Occipital lobe (tissue), 2 donors: ENCODE data around the gene MET. TPM values are rescaled to one million over a fixed set of nuclear protein-coding genes. Genes with fewer than 3 reads are reported as not detected.
"Not testable (repeated sequence)": the region's sequence is repeated elsewhere in the genome, so short reads cannot be mapped to it uniquely, and the experiment has no call there.

Source experiments
- DNase-seq: peaks from one replicate; lab custom pipeline; 2025; lab: John Stamatoyannopoulos, UW
- total RNA-seq: library from RNA; depleted of rRNA; stranded (reverse); fragments of >200 nt; gene quantifications from one replicate; pipeline ENCODE4 v1.2.3, GENCODE V29; 2014

The MET gene
- total RNA-seq, 1 donor from 2014 or later, result 65.5 TPM

GRCh38 chr7:116726713-116727431 is 54.9 kb downstream of the MET start:
- no peak for DNase-seq

- DNase-seq, result no peak
Observed at GRCh38 chr7:116727432-116728009, 55.5 kb downstream of the MET start.

GRCh38 chr7:116728413-116728812 is 56.4 kb downstream of the MET start:
- no peak for DNase-seq

GRCh38 chr7:116730097-116731022 is 58.4 kb downstream of the MET start:
- DNase-seq, result no peak

- DNase-seq, result no peak
Observed at GRCh38 chr7:116731023-116731395, 59.0 kb downstream of the MET start.

- DNase-seq, result no peak
Observed at GRCh38 chr7:116731445-116732335, 59.7 kb downstream of the MET start.

GRCh38 chr7:116732788-116733694 is 61.0 kb downstream of the MET start:
- DNase-seq, result no peak

GRCh38 chr7:116733924-116734580 is 62.1 kb downstream of the MET start:
- DNase-seq, result no peak

- no peak for DNase-seq
Observed at GRCh38 chr7:116734710-116735109, 62.7 kb downstream of the MET start.

- no peak for DNase-seq
Observed at GRCh38 chr7:116736927-116737715, 65.1 kb downstream of the MET start.

GRCh38 chr7:116738378-116738777 is 66.4 kb downstream of the MET start:
- no peak for DNase-seq

GRCh38 chr7:116739307-116739706 is 67.3 kb downstream of the MET start:
- DNase-seq, result no peak

GRCh38 chr7:116740231-116740630 is 68.2 kb downstream of the MET start:
- DNase-seq, result no peak

- DNase-seq, result no peak
Observed at GRCh38 chr7:116740755-116741462, 68.9 kb downstream of the MET start.

- DNase-seq, result no peak
Observed at GRCh38 chr7:116741625-116742316, 69.8 kb downstream of the MET start.

GRCh38 chr7:116742641-116743040 is 70.6 kb downstream of the MET start:
- no peak for DNase-seq

- DNase-seq, result not testable (repeated sequence)
Observed at GRCh38 chr7:116743835-116744234, 71.8 kb downstream of the MET start.

GRCh38 chr7:116746388-116746787 is 74.4 kb downstream of the MET start:
- DNase-seq, result not testable (repeated sequence)
